ENCODE data around the gene SETD1B.
"Not testable (repeated sequence)": the region's sequence is repeated elsewhere in the genome, so short reads cannot be mapped to it uniquely, and the experiment has no call there.

Gene SETD1B

DNA sequence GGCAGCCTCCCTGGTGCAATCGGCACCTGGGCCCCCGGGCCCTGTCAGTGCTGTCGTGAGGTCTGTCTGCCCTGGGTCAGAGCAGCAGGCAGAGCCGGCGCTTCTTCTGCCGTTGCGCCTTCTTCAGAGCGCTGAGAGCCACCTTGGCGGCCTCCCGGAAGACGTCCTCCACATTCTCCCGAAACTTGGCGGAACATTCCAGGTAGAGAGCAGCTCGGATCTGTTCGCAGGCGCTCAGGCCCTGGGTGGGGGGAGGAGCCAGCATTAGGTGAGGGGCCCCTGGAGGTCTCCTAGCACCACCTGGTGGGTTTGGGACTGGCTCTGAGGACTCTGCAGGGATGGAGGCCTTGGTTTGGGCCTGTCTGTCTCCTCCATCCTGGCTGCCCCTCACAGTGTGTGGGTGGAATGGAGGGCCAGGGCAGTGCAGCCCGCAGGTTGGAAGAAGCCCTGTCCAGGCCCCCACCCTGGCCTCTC lies 24.4 kb upstream of the SETD1B start:
- DNase-seq (ENCODE audit: low read depth in 2 of 3, low spot score in 2 of 3), result no peak

DNA sequence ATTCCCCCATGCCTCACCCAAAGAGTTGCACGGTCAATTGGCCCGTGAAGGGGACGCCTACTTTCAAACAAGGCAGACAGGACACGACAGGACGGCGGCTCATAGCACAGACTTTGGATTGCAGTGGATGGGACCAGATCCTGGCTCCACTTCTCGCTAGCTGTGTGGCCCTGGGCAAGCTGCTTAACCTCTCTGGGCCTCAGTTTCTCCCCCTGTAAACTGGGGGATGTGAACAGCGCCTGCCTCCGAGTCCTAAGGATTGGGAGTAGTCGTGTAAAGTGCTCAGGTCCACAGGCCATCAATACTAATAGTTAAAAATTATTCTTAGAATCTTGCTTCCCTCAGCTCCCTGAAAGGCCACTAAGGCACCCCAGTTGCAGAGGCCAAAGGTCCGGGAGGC lies 23.4 kb upstream of the SETD1B start:
- DNase-seq (ENCODE audit: low read depth in 2 of 3, low spot score in 2 of 3), result no peak

DNA sequence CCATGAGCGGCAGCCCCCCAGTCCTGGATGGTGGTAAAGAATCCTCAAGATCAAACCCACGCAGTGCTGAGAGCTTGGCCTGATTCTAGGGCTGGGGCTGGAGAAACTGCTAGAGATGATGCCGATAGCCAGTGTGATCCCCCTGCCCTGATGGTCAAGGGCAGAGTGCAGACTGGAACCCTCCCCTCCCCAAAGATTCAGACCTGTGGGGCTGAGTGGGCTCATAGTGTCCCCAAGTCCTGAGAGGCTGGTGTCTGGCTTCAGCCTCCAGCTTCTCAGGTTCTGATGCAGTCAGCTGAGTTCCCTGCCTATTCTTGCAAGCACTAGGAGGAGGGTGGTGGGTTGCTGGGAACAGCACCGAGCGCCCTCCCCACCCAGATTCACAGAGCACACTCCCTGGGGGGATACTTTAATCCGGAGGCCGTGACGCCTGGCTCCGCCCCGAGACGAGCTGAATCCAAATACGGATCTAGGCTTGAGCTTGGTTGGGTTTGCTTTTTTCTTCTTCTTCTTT lies 22.3 kb upstream of the SETD1B start:
- DNase-seq (ENCODE audit: low read depth in 2 of 3, low spot score in 2 of 3), result no peak

DNA sequence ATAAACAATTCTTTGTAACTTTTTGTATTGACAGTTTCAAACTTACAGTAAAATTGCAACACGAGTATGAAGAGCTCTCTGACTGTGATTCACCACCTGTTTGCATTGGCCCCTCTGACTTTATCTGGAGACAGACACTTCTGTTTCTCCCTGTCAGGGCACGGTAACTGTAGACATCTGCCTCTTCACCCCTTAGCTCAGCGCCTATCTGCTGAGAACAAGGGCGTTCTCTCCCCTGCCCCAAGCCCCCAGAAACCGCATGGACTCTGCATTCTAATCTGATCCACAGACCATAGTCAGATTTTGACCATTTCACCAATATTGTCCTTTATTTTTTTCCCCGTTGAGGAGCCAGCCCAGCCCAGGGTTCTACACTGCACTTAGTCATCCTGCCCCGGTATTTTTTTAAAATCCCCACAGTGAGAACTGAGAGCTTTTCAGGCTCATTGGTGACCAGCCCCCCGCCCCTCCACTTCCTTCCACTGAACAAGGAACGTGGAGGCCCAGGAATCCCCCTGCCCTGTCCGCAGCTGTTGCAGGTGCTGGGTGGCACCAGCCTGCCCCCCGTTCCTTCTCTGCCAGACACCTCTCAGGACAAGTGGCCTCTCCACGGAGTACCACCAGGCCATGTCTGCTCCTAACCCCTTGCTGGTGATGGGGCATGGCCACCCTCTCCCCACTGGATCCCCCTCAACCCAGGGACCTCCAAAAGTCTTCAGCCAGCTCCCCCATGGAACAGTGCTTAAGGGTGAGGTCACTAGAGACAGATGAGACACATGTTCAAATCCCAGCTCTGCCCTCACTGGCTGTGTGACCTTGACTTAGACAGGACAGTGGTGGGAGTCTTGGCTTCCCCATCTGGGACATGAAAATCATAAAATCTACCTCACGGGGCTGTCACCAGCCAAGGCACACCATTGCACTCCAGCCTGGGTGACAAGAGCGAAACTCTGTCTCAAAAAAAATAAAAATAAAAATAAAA lies 21.5 kb upstream of the SETD1B start:
- no peak for DNase-seq (ENCODE audit: low read depth in 2 of 3, low spot score in 2 of 3)

- DNase-seq (ENCODE audit: low read depth in 2 of 3, low spot score in 2 of 3), result no peak
Observed at GRCh38 chr12:121783766-121784165, 20.0 kb upstream of the SETD1B start.

DNA sequence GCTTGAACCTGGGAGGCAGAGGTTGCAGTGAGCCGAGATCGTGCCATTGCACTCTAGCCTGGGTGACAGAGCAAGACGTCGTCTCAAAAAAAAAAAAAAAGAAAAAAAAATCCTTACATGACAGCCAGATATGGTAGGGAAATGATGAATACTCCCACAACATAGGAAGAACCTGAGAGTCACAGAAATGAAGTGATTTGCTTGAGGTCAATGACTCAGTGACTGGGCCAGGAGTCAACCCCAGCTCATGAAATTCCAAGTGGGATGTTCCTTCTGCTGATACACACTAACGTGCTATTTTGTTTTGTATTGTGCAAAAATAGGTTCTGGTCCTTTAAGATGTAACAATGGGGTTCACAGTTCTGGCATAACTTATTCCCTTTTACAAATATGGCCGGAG lies 19.3 kb upstream of the SETD1B start:
- DNase-seq (ENCODE audit: low read depth in 2 of 3, low spot score in 2 of 3), result no peak

DNA sequence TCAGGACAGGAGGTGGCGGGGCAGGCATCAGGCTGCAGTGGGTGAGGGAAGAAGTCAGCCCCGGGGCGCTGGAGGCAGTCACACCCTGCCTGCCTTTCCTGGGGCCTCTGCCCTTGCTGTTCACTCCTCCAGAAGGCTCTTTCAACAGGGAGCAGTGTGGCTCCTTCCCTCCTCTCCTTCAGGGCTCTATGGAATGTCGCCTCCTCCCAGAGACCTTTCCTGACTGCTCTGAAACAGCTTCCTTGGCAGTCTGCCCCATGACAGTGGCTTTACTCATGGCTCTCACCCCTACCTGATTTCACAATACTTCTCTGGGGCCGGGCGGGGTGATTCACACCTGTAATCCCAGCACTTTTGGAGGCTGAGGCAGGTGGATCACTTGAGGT lies 17.4 kb upstream of the SETD1B start:
- no peak for DNase-seq (ENCODE audit: low read depth in 2 of 3, low spot score in 2 of 3)

DNA sequence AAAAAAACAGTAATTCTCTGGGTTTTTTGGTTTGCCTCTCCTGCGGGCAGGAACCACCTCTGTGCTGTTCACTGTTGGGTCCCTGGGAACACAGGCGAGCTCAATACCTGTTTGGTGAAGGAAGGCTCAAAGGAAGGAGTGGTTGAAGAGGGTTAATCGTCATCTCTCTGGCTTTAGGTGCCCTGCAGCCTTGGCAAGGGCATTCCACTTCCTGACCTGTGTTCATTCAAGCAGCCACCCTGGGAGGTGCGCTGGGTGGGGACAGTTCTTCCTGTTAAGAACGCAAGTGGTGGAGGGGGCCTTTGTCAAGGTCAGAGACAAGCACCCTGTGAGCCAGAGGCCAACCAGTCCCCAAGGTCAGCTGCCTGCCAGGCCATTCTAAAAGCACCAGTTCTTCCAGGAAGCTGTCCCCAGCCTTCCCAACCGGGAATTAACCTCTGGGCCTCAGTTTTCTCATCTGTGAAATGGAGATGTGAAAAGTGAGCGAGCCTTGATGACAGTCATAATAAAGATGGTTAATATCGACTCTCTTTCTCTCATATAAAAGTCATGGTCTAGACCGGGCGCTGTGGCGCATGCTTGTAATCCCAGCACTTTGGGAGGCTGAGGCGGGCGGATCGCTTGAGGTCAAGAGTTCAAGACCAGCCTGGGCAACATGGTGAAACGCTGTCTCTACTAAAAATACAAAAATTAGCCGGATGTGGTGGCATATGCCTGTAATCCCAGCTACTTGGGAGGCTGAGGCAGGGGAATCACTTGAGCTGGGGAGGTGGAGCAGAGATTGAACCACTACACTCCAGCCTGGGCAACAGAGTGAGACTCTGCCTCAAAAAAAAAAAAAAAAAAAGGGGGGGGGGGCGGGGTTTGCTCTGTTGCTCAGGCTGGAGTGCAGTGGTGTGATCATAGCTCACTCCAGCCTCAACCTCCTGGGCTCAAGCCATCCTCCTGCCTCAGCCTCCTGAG lies 16.5 kb upstream of the SETD1B start:
- no peak for DNase-seq (ENCODE audit: low read depth in 2 of 3, low spot score in 2 of 3)

GRCh38 chr12:121788176-121788818 lies 15.5 kb upstream of the SETD1B start:
- no peak for DNase-seq (ENCODE audit: low read depth in 2 of 3, low spot score in 2 of 3)

- DNase-seq (ENCODE audit: low read depth in 2 of 3, low spot score in 2 of 3), result no peak
Observed at GRCh38 chr12:121789233-121789781, 14.5 kb upstream of the SETD1B start.

DNA sequence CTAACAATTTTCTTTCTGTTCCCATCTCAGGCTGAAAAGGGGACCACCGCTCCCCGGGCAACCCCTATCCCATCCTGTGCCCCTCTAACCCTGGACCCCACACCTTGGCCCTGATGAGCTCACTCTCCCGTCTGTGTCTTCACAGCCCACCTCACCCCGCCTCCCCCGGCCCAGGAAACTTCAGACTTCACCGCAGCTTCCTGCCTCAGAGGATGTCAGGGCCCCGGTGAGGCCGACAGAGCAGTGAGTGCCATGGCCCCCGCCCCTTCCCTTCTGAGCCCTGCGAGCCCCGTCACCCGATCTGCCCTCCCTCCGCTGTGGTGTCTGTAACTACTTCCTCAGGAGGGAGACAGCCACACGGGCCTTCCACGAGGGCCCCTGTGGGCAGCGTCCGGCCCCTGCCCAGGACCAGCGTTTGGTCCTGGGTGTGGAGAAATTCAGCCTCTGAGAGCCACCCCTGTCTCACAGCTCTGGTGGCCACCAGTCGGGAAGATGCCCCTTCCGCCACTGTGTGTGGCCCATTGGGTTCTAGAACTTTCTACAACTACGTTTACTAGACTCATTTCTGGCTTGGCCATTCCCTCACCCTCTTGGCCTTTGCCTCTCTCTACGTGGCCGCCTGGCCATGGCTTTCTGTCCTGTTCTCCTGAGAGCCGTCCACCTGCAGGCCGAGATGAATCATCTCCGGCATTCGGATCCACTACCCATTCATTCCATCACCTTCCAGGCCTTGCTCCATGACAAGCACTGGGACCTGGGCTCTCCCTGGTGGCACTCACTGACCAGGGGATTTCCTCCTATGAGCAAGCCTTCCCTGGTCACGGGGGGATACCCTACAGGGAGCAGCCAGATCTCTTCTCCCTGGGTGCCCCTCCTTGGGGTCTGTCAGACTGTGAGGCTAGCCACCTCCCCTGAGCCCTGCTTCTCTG lies 13.7 kb upstream of the SETD1B start:
- peak; percentile 59 to 91 (median 89) for DNase-seq (ENCODE audit: low read depth in 2 of 3, low spot score in 2 of 3)

DNA sequence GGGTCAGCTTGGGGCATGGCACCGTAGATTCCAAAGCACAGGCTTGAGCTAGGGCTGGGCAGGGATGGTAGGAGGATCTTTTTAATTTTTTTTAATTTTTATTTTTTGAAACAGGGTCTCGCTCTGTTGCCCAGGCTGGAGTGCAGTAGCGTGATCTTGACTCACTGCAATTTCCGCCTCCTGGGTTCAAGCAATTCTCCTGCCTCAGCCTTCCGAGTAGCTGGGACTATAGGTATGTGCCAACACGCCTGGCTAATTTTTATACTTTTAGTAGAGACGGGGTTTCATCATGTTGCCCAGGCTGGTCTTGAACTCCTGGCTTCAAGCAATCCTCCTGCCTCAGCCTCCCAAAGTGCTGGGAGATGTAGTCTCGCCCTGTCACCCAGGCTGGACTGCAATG lies 13.0 kb upstream of the SETD1B start:
- not testable (repeated sequence) for DNase-seq (ENCODE audit: low read depth in 2 of 3, low spot score in 2 of 3)

GRCh38 chr12:121791671-121792551 lies 11.9 kb upstream of the SETD1B start:
- no peak for DNase-seq (ENCODE audit: low read depth in 2 of 3, low spot score in 2 of 3)

DNA sequence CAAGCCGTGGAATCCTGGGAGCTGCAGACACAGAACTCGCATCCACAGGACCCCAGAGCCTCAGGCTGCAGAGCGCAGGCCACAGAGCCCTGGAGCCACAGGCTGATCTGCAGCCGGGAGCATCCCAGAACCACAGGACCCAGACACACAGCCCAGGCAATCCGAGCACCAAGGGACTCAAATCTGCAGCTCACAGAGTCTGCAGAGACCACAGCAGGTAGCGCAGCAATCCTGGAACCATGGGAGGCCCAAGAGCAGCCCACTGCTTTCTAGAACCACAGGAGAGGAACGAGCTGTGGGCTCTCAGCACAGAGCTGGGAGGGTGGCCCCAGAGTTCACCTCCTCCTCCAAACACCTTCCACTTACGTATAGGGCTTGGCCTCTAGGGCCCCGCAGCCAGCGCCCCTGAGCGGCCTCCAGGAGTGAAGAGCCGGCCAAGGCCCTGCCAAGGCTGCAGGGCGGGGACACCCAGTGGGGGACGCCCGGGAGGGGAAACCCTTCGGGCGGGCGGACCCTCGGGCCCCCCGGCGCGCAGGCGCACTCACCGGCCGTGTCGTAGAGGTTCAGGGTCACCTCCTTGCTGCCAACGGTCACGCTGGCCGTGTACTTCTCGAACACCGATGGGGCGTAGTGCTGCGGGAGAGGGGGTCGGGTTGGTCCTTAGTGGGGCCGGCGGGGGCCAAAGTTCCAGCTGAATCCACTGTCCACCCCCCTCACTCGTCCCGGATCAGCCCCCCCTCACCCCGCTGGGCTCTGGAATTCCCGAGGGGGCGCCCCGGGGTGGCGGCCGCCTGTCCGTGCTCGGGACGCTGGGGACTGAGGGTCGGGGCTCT lies 11.0 kb upstream of the SETD1B start:
- no peak for DNase-seq (ENCODE audit: low read depth in 2 of 3, low spot score in 2 of 3)

DNA sequence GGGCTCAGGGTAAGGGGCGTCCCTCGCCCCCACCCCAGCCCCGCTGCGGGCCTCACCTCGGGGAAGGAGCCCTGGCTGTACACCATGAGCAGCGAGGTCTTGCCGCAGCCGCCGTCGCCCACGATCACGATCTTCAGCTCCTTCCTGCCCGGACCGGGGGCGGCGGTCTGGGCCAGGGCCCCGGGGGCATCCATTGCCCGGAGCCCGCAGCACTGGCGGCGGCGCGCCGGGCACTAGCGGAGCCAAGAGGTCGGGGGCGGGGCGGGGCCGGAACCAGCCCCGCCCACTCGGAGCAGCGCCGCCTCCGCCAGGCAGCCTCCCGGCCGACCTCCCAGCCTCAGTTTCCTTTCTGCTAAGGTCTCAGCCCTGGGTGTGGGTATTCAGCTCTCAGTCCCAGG lies 10.4 kb upstream of the SETD1B start, which contains the start of gene RHOF:
RHOF (minus strand) TSS at position 249 of the 398 bp plus-strand sequence; CDS start at position 194, 55 bp downstream.
- peak in 2 of 3 experiments; percentile 66 to 67 for DNase-seq (ENCODE audit: low read depth in 2 of 3, low spot score in 2 of 3)

GRCh38 chr12:121793838-121794533 lies 9.8 kb upstream of the SETD1B start:
- DNase-seq (ENCODE audit: low read depth in 2 of 3, low spot score in 2 of 3), result peak; percentile 77 to 97 (median 92)

GRCh38 chr12:121794534-121795033 lies 9.2 kb upstream of the SETD1B start:
- peak in 1 of 3 experiments; percentile 59 for DNase-seq (ENCODE audit: low read depth in 2 of 3, low spot score in 2 of 3)

All from activated CD8-positive, alpha-beta memory T cell treated with anti-CD3 and anti-CD28 coated beads for 48 hours (primary cell).